Measurements from ENCODE around the gene FUBP1.

DNA sequence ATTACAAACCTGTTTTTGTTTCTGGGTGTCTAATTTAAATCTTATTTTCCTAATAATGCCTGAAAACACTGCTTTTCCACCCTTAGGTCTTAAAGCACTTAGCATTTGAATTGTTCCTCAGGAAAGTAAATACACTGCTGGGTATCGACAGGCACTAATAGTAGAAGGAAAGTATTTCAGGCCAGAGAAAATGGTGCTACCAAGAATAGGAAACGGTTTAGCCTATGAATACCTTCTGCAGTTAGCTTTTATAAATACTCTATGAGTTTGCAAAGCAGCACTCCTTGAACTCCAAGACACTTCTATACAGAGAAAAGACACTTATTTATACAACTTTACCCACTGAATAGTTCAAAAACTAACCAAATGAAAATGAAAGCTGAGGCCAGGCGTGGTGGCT is 6.8 kb downstream of the FUBP1 start:
- TF ChIP-seq CTCF (IDR thresholded peaks at IDR 0.05): no peak
- no peak for TF ChIP-seq EP300 (IDR thresholded peaks at IDR 0.05)
- TF ChIP-seq POLR2A (IDR thresholded peaks at IDR 0.05): no peak
